Measurements from ENCODE around the gene MGLL.

MGLL gene

GRCh38 chr3:127834771-127835170 is 12.5 kb upstream of the MGLL start:
- DNase-seq = no peak

- DNase-seq = no peak
These were observed 11.1 kb upstream of the MGLL start for GRCh38 chr3:127833281-127834032.

- no peak for DNase-seq
These were observed 9.4 kb upstream of the MGLL start for GRCh38 chr3:127831723-127832172.

GRCh38 chr3:127829537-127829936 is 7.2 kb upstream of the MGLL start:
- DNase-seq = no peak

GRCh38 chr3:127827808-127828207 is 5.5 kb upstream of the MGLL start:
- DNase-seq = no peak

- DNase-seq = no peak
These were observed 3.4 kb upstream of the MGLL start for GRCh38 chr3:127825756-127826155.

- no peak for DNase-seq
These were observed 2.0 kb upstream of the MGLL start for GRCh38 chr3:127824151-127824825.

- DNase-seq = no peak
These were observed 1.1 kb upstream of the MGLL start for GRCh38 chr3:127823426-127823857.

GRCh38 chr3:127822682-127823425 is 539 bp upstream of the MGLL start:
- DNase-seq = no peak

- DNase-seq = no peak
These were observed 921 bp downstream of the MGLL start for GRCh38 chr3:127821394-127821793.

GRCh38 chr3:127820826-127821313 is 1.4 kb downstream of the MGLL start:
- DNase-seq = no peak

- DNase-seq = no peak
These were observed 2.0 kb downstream of the MGLL start for GRCh38 chr3:127820221-127820825.

GRCh38 chr3:127819656-127820055 is 2.7 kb downstream of the MGLL start:
- DNase-seq = no peak

GRCh38 chr3:127819086-127819485 is 3.2 kb downstream of the MGLL start:
- DNase-seq = no peak

GRCh38 chr3:127817406-127817841 is 4.9 kb downstream of the MGLL start:
- no peak for DNase-seq

- no peak for DNase-seq
These were observed 5.4 kb downstream of the MGLL start for GRCh38 chr3:127816783-127817405.

- DNase-seq = no peak
These were observed 6.4 kb downstream of the MGLL start for GRCh38 chr3:127815641-127816605.

GRCh38 chr3:127815001-127815400 is 7.3 kb downstream of the MGLL start:
- no peak for DNase-seq

- DNase-seq = no peak
These were observed 8.0 kb downstream of the MGLL start for GRCh38 chr3:127814325-127814781.

GRCh38 chr3:127812151-127812550 is 10.2 kb downstream of the MGLL start:
- no peak for DNase-seq

- DNase-seq = no peak
These were observed 10.6 kb downstream of the MGLL start for GRCh38 chr3:127811717-127812116.

Data from activated CD4-positive, CD25-positive, alpha-beta regulatory T cell treated with anti-CD3 and anti-CD28 coated beads, Interleukin-2, amount 50 U/mL, for 72 hours (primary cell).